Astrocyte (in vitro differentiated cells and primary cell): ENCODE results near the gene NCAPG. TPM values are rescaled to one million over a fixed set of nuclear protein-coding genes. Genes with fewer than 3 reads are reported as not detected.

Experiments used
- DNase-seq: peaks from one replicate; pipeline ENCODE4 v3.0.0-alpha.2; 2010; ENCODE audit warnings: low read depth
- FAIRE-seq: peaks from 2 replicates; lab custom pipeline; 2011; peaks lifted over from hg19 to GRCh38; lab: Jason Lieb, UNC
- H2AFZ ChIP-seq: 2 replicates; pipeline ENCODE4 v1.6.0; 2012; ENCODE audit warnings: low read depth, low read length, inconsistent platforms
- H3K27ac ChIP-seq: 2 replicates; pipeline ENCODE4 v1.5.1; 2011; ENCODE audit warnings: low read depth, low read length, inconsistent platforms
- H3K27me3 ChIP-seq: 2 replicates; pipeline ENCODE4 v1.6.0; 2011; ENCODE audit warnings: low read length, inconsistent platforms; ENCODE audit not compliant: insufficient read depth
- H3K36me3 ChIP-seq: 2 replicates; pipeline ENCODE4 v1.5.1; 2011; ENCODE audit warnings: low read length, inconsistent platforms; ENCODE audit not compliant: insufficient read depth
- H3K4me1 ChIP-seq: 2 replicates; pipeline ENCODE4 v1.5.1; 2011; ENCODE audit warnings: low read length, inconsistent platforms; ENCODE audit not compliant: insufficient read depth
- H3K4me2 ChIP-seq: 2 replicates; pipeline ENCODE4 v1.6.0; 2012; ENCODE audit warnings: low read length, inconsistent platforms
- H3K4me3 ChIP-seq: 2 replicates; pipeline ENCODE4 v1.5.1; 2011; ENCODE audit warnings: low read depth, mild to moderate bottlenecking, low read length, inconsistent platforms; ENCODE audit not compliant: insufficient read depth
- H3K79me2 ChIP-seq: 2 replicates; pipeline ENCODE4 v1.6.0; 2012; ENCODE audit warnings: mild to moderate bottlenecking, low read length, inconsistent platforms; ENCODE audit not compliant: insufficient read depth
- H3K9ac ChIP-seq: 2 replicates; pipeline ENCODE4 v1.6.0; 2012; ENCODE audit warnings: mild to moderate bottlenecking, low read length, inconsistent platforms
- H3K9me3 ChIP-seq: 2 replicates; pipeline ENCODE4 v1.5.1; 2012; ENCODE audit warnings: low read depth, mild to moderate bottlenecking, low read length, inconsistent platforms; ENCODE audit not compliant: insufficient read depth
- H4K20me1 ChIP-seq: 2 replicates; pipeline ENCODE4 v1.6.0; 2012; ENCODE audit warnings: low read length, inconsistent platforms; ENCODE audit not compliant: insufficient read depth
- H3K27ac Mint-ChIP-seq: one replicate; pipeline ENCODE4 v1.8.0; 2021; ENCODE audit warnings: mild to moderate bottlenecking, mixed read lengths; ENCODE audit not compliant: unreplicated experiment
- H3K27me3 Mint-ChIP-seq: one replicate; pipeline ENCODE4 v1.8.0; 2021; ENCODE audit warnings: low read depth, mixed read lengths; ENCODE audit not compliant: unreplicated experiment
- H3K36me3 Mint-ChIP-seq: one replicate; pipeline ENCODE4 v1.8.0; 2021; ENCODE audit warnings: low read depth, mixed read lengths; ENCODE audit not compliant: unreplicated experiment
- H3K4me1 Mint-ChIP-seq: one replicate; pipeline ENCODE4 v1.8.0; 2021; ENCODE audit warnings: low read depth, mixed read lengths; ENCODE audit not compliant: unreplicated experiment
- H3K4me3 Mint-ChIP-seq: one replicate; pipeline ENCODE4 v1.8.0; 2021; ENCODE audit warnings: mild to moderate bottlenecking, moderate library complexity, mixed read lengths; ENCODE audit not compliant: unreplicated experiment
- H3K9me3 Mint-ChIP-seq: one replicate; pipeline ENCODE4 v1.8.0; 2021; ENCODE audit warnings: mild to moderate bottlenecking, mixed read lengths; ENCODE audit not compliant: unreplicated experiment
- EZH2 ChIP-seq: IDR thresholded peaks from 2 replicates; pipeline ENCODE4 v1.6.1; 2012; ENCODE audit warnings: mild to moderate bottlenecking, low read length, inconsistent platforms; ENCODE audit not compliant: insufficient read depth
- total RNA-seq: library from RNA; stranded (reverse); gene quantifications from 2 replicates; pipeline ENCODE4 v1.2.1, GENCODE V29; 2021
- TF ChIP-seq, protein P1 (sequence below): IDR thresholded peaks from 2 replicates; pipeline ENCODE4 v1.5.1; 2011; ENCODE audit warnings: low read depth, mild to moderate bottlenecking, inconsistent platforms, low read length, moderate library complexity; ENCODE audit not compliant: insufficient read depth

The NCAPG gene
- total RNA-seq, 1 donor from 2014 or later, result 4.7 TPM

DNA sequence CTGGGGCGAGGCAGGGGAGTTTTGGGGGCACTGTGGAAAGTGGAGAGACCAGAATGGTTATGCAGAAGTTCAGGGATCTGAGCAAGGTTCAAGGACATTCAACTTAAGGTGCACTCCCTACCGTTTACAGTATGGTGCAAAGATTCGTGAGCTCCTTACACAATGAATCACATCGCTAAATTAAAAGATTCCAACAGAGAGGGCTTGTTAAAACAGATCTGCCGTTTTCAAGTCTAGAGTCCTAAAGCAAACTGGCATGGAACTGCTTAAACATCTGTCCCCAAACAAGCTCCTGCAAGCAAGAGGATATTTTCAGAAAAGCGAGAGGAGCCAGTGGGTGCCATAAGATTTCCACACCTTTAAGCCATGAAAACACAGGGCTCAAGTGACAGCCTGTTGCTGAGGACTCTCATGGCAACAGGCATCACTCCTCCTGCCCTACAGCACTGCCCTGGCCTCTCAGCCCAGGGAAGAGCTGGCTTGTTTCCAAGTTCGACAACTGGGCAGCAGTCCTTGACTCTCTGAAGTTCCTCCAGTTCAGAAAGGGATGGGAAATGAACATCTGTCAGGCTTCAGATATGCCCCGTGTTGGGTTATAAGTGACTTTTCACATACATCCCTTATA, 39.4 kb upstream of the NCAPG start:
- no peak overlapping the region for H3K4me3 Mint-ChIP-seq
- Histone ChIP-seq H3K9me3 (no peaks in the 10 kb centered on the region), H3K36me3 (no peaks in the 10 kb centered on the region), H3K9ac (no peak overlapping the region), H3K27me3 (no peaks in the 10 kb centered on the region), H2AFZ (no peak overlapping the region), H3K4me3 (no peak overlapping the region), H3K27ac (no peak overlapping the region), H3K4me1 (no peaks in the 10 kb centered on the region), H3K79me2 (no peaks in the 10 kb centered on the region), H3K4me2 (peak overlapping the region; percentile 19), H4K20me1 (no peaks in the 10 kb centered on the region)
- FAIRE-seq, result no peak
- H3K9me3 Mint-ChIP-seq, result peaks cover 2% of the 10 kb centered on the region
- TF ChIP-seq, protein P1, sequence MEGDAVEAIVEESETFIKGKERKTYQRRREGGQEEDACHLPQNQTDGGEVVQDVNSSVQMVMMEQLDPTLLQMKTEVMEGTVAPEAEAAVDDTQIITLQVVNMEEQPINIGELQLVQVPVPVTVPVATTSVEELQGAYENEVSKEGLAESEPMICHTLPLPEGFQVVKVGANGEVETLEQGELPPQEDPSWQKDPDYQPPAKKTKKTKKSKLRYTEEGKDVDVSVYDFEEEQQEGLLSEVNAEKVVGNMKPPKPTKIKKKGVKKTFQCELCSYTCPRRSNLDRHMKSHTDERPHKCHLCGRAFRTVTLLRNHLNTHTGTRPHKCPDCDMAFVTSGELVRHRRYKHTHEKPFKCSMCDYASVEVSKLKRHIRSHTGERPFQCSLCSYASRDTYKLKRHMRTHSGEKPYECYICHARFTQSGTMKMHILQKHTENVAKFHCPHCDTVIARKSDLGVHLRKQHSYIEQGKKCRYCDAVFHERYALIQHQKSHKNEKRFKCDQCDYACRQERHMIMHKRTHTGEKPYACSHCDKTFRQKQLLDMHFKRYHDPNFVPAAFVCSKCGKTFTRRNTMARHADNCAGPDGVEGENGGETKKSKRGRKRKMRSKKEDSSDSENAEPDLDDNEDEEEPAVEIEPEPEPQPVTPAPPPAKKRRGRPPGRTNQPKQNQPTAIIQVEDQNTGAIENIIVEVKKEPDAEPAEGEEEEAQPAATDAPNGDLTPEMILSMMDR, result no peak
- no peak for TF ChIP-seq EZH2
- no peak for DNase-seq
- no peak overlapping the region for H3K27ac Mint-ChIP-seq
- H3K36me3 Mint-ChIP-seq, result no peaks in the 10 kb centered on the region
- H3K4me1 Mint-ChIP-seq, result peaks cover 17% of the 10 kb centered on the region
- H3K27me3 Mint-ChIP-seq, result no peaks in the 10 kb centered on the region

DNA sequence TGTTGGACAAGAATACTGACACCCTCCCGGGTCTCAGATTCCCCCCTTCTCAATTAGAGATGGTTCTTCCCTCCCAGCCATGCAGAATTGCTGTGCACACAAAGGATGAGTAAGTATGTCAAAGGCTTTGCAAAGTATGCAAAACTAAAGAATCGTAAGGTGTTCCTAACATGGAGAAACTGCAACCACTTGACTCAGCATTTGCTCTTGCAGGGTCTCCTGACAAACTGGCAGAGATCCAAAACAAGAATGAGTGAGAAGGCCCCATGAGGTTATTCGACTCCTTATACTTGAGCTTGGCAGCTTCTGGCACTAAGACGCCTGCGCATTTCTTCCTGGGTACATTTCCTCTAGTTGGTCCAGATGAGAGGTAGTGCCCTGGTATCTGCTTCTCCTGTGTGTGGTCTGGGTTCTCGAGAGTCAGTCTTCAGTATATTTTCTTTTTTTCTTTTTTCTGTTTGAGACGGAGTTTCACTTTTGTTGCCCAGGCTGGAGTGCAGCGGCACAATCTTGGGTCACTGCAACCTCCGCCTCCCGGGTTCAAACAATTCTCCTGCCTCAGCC, 37.6 kb upstream of the NCAPG start:
- Mint-ChIP-seq H3K27ac (no peak overlapping the region), H3K9me3 (peaks cover 2% of the 10 kb centered on the region), H3K27me3 (no peaks in the 10 kb centered on the region), H3K36me3 (no peaks in the 10 kb centered on the region), H3K4me3 (no peak overlapping the region), H3K4me1 (peaks cover 17% of the 10 kb centered on the region)
- Histone ChIP-seq H3K9me3 (no peaks in the 10 kb centered on the region), H3K9ac (no peak overlapping the region), H3K4me2 (no peak overlapping the region), H3K27me3 (no peaks in the 10 kb centered on the region), H3K36me3 (no peaks in the 10 kb centered on the region), H3K4me1 (no peaks in the 10 kb centered on the region), H3K27ac (no peak overlapping the region), H4K20me1 (no peaks in the 10 kb centered on the region), H3K79me2 (no peaks in the 10 kb centered on the region), H2AFZ (no peak overlapping the region), H3K4me3 (no peak overlapping the region)
- no peak for TF ChIP-seq EZH2
- TF ChIP-seq, protein P1, result no peak
- FAIRE-seq (no peak), DNase-seq (no peak)

DNA sequence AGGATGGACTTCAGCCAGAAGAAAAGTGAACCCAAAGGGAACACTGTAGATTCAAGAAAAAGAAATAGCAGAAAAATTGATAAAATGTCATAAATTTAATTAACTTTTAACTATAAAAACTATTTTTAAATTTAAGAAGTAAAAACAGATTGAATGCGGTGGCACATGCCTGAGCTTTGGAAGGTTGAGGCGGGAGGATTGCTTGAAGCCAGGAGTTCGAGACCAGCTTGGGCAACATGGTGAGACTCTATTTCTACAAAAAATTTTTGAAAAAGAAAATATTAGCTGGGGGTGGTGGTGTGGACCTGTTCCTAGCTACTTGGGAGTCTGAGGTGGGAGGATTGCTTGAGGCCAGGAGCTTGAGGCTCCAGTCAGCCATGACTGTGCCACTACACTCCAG, 32.3 kb upstream of the NCAPG start:
- no peak for TF ChIP-seq EZH2
- TF ChIP-seq, protein P1, result no peak
- Mint-ChIP-seq H3K27me3 (peaks cover 23% of the 10 kb centered on the region), H3K4me1 (peaks cover 12% of the 10 kb centered on the region), H3K27ac (no peak overlapping the region), H3K4me3 (no peak overlapping the region), H3K36me3 (no peaks in the 10 kb centered on the region), H3K9me3 (peaks cover under 1% of the 10 kb centered on the region)
- H3K79me2 ChIP-seq, result no peaks in the 10 kb centered on the region
- peaks cover 13% of the 10 kb centered on the region for H3K27me3 ChIP-seq
- peaks cover 14% of the 10 kb centered on the region for H3K4me1 ChIP-seq
- no peak overlapping the region for H3K4me3 ChIP-seq
- no peaks in the 10 kb centered on the region for H3K9me3 ChIP-seq
- no peaks in the 10 kb centered on the region for H3K36me3 ChIP-seq
- no peak overlapping the region for H2AFZ ChIP-seq
- H3K9ac ChIP-seq, result no peak overlapping the region
- FAIRE-seq (no peak), DNase-seq (no peak)
- no peaks in the 10 kb centered on the region for H4K20me1 ChIP-seq
- no peak overlapping the region for H3K4me2 ChIP-seq
- no peak overlapping the region for H3K27ac ChIP-seq
